HCEC 1CT (cell line): ENCODE measurements around the gene ALS2.

Source experiments
- DNase-seq: peaks from one replicate; pipeline ENCODE4 v3.0.0-alpha.2; 2017

The ALS2 gene

DNA sequence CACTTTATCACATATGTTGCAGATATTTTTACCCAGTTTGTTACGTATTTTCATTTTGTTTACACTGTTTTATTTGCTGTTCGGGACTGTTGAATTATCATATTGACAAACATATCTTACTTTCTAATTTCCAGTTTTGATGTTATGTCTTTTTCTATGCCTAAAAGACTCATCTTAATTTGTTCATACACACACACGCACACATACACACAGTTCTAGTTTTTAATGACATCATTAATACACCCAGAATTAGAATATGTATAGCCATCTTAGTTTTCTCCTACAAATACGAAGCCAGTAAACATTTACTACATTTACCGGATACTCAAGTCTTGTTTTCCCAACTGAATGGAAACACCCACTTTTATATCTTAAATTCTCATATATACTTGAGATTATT is 29.2 kb downstream of the ALS2 start:
- DNase-seq, result no peak

DNA sequence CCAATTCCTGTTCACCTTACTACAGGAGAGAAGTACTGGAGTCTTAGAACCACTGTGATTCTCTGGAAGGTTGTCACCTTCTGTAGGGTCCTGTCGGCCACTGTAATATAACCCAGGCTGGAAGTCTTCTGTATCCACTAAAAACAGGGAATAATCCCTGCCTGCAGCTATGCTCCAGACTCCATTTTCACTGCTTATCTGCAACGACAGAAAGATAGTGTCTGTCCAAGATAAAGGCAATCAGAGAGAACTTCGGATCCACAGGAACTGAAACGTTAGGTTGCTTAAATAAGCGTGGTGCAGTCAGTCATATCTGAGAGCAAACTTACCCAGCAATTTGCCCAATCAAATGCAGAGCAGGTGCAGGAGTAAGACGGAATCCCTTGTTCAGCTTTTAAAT is 34.2 kb downstream of the ALS2 start:
- DNase-seq, result no peak

DNA sequence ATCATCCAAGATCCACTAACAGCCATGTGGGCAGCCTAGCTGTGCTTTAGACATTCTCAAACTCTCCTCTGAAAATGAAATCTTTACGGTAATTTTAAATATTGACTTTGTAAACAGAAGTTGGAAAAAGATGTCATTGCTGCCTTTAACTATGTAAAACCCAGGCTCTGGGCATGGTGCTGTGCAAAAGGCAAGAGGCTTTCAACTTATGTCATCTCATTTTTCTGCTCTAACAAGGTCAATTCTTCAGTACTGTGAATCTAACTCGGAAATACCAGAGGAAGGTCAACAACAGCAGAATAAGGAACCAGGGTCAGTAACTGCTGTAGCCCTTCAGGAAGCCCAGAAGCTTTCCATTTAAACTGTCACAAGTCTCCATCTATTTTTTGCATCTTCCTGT is 45.2 kb downstream of the ALS2 start:
- no peak for DNase-seq

- no peak for DNase-seq
Observed at GRCh38 chr2:201734111-201734510, 46.6 kb downstream of the ALS2 start.

DNA sequence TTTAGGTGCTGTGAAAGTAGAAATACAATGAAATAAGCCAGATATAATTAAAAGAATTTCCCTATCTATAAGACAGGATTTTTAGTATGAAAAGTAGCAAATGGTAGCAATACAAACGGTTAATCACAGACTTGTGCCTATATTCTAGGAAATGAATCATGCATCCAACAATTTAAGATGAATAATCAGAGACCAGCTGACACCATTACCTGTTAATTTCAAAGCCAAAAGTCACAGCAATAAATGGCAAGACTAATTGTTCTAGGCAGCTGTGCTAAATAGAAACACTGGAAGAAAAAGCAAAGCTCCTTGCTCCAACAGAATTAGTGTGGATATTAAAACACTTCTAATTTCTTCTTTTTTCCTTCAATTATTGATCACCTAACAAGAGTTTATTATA is 47.2 kb downstream of the ALS2 start:
- DNase-seq, result peak; percentile 56

DNA sequence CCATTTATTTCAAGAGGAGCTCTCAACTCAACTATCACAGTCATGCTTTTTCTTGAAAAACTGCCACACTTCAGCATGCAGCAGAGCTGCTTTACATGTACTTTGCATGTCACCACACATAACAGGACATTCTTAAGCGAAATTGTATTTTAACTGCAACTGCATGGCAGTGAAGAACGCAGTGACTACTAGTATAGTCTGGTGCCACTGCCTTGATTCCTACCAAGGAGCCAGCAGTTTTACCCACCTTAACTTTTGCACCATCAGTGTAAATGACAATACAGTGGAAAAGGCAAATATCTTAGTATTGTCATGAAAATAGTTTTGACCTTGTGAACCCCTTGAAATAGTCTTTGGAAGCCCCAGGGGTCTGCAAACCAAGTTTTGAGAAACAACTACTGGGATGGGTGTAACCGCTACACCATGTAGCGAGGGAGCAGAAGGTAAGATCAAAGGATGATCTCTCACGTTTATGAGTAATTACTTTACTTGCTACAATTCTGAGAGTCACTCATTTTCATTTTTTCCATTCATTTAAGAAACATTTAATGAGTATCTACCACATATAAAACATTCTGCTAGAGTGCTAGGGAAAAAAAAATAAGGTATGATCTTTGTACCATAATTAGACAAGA is 50.0 kb downstream of the ALS2 start:
- no peak for DNase-seq

DNA sequence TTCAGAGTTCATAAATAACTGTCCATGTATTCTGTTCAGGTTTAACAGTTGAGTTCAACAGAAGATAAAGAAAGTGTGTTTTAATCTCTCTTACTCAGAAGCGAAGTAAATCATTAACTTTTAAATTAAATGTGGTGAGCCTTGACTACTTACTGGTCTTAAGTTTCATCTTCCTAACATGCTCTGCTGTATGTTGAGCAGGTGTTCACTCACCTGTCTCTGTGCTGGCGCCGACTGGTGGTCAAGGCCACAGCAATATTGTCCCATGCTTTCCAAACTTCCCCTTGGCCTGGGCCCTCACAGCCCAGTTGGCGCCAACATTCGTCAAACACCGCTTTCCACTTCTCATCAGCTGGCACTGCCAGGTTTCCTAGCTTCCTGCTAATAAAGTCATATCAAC is 65.3 kb downstream of the ALS2 start:
- DNase-seq, result no peak

GRCh38 chr2:201712726-201713125 is 68.0 kb downstream of the ALS2 start:
- DNase-seq, result no peak

DNA sequence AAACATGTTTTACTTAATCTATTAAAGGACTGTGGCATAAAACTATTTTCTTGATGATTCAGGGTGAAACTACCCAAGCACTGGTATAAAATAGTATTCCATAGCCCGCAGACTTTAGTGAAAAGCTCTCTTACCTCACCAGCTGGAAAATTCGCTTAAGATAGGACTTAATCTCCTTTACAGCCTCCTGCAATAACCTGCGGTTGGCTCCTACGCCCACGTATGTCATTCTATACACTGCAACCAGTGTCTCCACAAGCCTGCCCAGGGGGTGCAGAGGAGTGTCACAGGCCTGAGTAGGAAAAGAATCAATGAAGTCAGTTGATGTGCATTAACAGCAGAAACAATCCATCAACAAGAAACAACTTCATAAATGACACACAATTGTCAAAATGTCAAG is 71.0 kb downstream of the ALS2 start:
- no peak for DNase-seq

GRCh38 chr2:201709049-201709448 is 71.7 kb downstream of the ALS2 start:
- no peak for DNase-seq

GRCh38 chr2:201707753-201708152 is 73.0 kb downstream of the ALS2 start:
- peak; percentile 63 for DNase-seq

GRCh38 chr2:201707142-201707541 is 73.6 kb downstream of the ALS2 start:
- no peak for DNase-seq

- no peak for DNase-seq
Observed at GRCh38 chr2:201704536-201704935, 76.2 kb downstream of the ALS2 start.

GRCh38 chr2:201701646-201702045 is 79.1 kb downstream of the ALS2 start:
- no peak for DNase-seq

GRCh38 chr2:201699416-201699815 is 81.3 kb downstream of the ALS2 start:
- no peak for DNase-seq

DNA sequence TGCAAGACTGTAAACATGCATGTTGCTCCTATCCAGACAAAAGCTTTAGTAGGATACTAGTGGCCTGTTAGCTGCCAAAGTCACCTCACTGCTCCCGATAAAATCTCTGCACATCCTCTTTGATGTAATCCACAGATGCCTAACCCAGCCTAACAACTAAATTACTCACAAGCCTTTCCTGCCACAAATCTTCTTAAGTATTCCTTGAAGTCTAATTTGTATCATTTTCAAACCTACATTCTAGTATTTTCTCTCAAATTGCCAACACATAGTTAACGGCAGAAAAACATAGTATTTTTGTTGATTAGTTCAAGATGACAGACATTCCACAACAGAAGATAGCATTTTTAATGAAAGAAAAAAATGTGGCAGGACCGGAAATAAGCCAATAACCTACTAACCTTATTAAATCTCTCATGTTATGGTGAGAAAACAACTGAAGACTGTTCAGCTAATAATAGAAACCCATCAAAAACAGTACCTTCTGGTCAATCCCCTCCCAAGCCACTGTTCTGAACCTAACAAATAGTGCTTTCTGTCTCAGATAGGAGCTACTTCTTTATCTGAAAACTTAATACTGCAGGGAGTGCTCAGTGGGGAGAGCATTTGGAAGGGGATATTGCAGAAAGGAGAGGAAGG is 82.0 kb downstream of the ALS2 start, which contains the start of gene MPP4:
MPP4 (minus strand) TSS at position 57 of the 639 bp plus-strand sequence. CDS start 4,690 bp downstream, outside the sequence.
- peak; percentile 81 for DNase-seq

DNA sequence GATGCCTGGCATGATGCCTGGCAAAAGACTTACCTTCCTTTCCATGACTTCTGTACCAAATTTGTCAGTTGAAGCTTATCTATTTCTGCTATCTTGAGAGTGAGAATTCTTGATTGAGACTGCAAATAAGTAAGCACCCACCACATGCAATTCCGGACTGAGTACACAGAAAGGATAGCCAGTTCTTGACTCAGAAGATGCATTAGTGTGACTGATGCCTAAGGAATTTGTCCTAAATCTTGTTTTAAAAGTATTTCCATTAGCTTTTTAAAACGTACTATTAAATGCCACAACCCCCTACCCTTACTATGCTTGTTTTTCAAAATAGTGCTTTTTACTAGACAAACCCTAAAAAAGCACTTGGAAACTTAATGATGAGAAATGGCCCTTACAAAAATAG is 82.8 kb downstream of the ALS2 start:
- peak; percentile 88 for DNase-seq

- DNase-seq, result peak; percentile 92
Observed at GRCh38 chr2:201696151-201696659, 84.5 kb downstream of the ALS2 start.

GRCh38 chr2:201685156-201685555 is 95.6 kb downstream of the ALS2 start:
- no peak for DNase-seq

GRCh38 chr2:201680743-201681142 is 100.0 kb downstream of the ALS2 start:
- no peak for DNase-seq

DNA sequence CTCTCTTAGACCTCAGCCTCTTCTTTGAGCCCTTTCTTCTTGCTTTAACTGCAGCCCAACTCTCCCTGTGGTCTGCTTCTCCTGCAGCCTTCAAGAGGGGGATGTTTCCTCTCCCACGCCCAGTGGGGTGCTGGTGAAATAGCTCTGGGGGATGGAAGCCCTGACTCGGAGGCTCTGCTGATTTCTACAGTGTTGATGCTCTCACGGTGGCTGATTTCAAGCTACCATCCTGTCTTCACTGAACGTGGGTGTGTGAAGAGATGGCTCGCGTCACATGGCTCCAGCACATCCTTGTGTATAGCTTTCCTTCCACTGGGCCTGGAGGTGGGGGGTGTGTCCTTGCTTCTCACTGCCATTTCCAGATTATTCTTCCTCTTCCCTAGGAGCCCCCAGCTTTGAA is 102.3 kb downstream of the ALS2 start:
- no peak for DNase-seq

- no peak for DNase-seq
Observed at GRCh38 chr2:201675454-201675853, 105.3 kb downstream of the ALS2 start.

GRCh38 chr2:201674794-201675193 is 105.9 kb downstream of the ALS2 start:
- no peak for DNase-seq

DNA sequence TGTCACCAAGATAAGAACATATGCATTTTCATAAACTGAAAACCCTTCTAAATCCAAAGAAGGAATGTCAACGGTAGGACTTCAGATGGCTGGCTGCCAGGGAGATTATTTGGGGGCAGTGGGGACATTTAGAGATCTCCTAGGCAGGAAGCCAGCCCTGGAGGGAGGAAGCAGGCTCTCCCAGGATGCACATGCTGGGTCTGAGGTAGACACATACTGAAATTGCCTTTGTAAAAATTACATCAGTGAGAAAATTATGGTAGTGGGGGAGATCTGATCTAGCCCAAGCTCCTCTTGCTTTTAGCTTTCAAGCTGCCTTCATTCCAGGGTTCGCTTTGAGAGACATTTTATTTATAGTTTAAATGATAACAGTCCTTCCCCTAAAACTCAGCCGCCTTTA is 106.4 kb downstream of the ALS2 start:
- no peak for DNase-seq

DNA sequence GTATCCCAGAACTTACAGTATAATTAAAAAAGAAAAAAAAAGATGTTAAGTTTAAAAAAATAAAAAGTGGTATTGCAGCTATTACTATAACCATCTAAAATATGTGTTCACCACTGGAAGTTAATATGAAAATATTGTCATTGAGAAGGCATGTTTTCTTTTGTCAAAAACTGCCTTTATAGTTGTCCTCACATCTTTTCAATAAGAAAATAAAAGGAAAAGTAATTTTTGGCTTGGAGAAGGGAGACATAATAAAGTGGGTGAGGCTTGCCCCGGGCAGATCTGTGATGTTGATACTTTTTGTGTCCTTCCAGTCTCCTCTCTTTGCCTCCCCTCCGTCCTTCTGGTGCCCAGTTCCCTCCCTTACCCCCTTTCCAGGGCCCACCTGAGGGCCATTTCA is 107.2 kb downstream of the ALS2 start:
- DNase-seq, result no peak
